Measurements from ENCODE around the gene KRT82.

DNA sequence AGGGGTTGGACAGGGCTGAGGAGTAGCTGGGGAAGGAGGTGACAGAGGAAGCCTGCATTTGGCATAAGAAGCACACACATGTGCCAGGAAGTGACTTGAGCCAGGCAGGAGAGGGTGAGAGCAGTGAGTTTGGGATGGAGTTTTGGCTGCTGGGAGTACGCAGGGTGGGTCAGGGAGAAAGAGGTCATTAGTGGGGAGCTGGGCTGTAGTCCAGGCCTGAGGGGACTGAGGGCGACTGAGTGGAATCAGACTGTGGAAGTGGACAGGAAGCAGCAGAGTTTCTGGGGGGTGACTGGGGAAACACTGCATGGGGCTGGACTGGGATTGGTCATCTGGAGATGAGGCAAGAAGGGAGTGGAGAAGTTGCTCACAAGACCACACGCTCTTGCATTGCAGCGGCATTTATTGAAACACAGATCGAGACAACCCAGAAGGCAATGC is 46.5 kb downstream of the KRT82 start:
- no peak for TF ChIP-seq POLR2A (IDR thresholded peaks at IDR 0.05)
- TF ChIP-seq, protein P1, sequence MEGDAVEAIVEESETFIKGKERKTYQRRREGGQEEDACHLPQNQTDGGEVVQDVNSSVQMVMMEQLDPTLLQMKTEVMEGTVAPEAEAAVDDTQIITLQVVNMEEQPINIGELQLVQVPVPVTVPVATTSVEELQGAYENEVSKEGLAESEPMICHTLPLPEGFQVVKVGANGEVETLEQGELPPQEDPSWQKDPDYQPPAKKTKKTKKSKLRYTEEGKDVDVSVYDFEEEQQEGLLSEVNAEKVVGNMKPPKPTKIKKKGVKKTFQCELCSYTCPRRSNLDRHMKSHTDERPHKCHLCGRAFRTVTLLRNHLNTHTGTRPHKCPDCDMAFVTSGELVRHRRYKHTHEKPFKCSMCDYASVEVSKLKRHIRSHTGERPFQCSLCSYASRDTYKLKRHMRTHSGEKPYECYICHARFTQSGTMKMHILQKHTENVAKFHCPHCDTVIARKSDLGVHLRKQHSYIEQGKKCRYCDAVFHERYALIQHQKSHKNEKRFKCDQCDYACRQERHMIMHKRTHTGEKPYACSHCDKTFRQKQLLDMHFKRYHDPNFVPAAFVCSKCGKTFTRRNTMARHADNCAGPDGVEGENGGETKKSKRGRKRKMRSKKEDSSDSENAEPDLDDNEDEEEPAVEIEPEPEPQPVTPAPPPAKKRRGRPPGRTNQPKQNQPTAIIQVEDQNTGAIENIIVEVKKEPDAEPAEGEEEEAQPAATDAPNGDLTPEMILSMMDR (IDR thresholded peaks at IDR 0.05): no peak
